Left ventricle myocardium superior (tissue), 1 donor: Measurements from ENCODE around the gene ZFPL1. TPM values are rescaled to one million over a fixed set of nuclear protein-coding genes. Genes with fewer than 3 reads are reported as not detected.

Experiments used
- ATAC-seq: fragments of 200-7000 bp; cut with Tn5 transposase; one replicate; pipeline ENCODE4 v1.9.1; 2020; ENCODE audit warnings: mild to moderate bottlenecking, moderate library complexity
- DNase-seq: peaks from one replicate; pipeline ENCODE4 v3.0.0-alpha.2; 2020
- intact Hi-C: fragments of 100-400 bp; cut with micrococcal nuclease; formaldehyde crosslinking; loops from one replicate; pipeline ENCODE4 v1.11.0; 2022
- total RNA-seq: library from RNA; stranded (reverse); fragmentation: NEBNext Ultra II Directional; extraction: Animal tissue kit (Norgen Biotek cat#: 25700); gene quantifications from one replicate; pipeline ENCODE4 v1.2.1, GENCODE V29; 2021
- donor health status: DM: no; HTN: yes; CAD: no; lungs with severe emphysema.

ZFPL1 gene
- total RNA-seq, 1 donor from 2014 or later = 23.7 TPM

DNA sequence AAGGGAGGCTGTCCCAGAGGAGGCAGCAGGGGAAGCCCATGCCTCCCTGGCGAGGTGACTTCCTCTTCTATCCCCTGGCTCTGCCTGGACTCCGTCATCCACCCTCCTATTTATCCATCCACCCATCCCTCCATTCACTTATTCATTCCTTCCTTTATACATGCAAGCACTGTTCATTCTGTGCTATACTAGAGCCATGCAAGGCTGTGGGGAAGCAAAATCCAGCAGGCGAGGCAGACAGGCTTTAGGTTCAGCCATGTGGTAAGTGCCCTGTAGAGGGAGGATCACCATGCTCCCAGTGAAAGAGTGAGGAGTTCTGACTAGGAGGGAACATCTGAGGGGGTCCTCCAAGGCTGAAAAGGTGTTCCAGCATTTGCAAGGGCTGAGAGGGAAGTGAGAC is 24.5 kb upstream of the ZFPL1 start:
- no peak for ATAC-seq
- intact Hi-C loops = no loop called here
- DNase-seq = no peak

DNA sequence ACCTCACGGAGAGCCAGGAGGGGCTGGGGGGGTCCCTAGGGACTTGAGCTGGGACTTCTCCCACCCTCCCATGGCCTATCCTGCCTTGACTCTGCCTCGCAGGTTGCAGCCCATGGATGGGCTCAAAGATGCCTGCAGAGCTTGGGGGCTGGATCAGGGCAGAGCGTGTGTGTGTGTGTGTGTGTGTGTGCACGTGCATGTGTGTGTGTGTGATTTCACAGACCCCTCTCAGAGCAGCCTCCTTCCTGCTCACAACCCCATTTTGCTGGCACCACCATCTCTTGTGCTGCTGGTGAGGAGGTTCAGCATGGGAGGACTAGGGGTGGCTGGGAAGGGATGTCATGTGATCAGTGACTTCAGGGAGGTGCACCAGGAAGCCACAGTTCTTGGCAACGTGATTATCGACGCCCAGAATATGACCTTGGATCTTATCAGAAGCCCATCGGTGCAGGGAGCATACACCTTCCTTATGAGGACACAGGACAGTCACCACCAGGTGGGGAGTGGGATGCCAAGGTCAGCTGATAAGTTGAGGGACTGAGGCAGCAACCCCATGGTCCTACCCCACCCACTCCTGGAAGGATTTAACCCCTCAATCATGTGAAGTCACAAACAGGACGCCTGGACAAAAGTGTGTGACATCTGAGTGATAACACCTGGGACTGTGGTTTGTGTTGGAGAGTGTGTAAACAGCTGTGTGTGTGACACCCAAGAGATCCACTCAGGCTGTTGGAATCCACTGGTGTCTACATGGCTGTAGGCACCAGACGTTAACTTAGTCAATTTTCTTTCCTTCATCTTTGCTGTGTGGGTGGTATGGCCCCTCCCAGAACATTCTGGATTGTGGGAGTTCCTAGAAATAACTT is 23.8 kb upstream of the ZFPL1 start:
- intact Hi-C loops = no loop called here
- ATAC-seq (no peak), DNase-seq (no peak)

DNA sequence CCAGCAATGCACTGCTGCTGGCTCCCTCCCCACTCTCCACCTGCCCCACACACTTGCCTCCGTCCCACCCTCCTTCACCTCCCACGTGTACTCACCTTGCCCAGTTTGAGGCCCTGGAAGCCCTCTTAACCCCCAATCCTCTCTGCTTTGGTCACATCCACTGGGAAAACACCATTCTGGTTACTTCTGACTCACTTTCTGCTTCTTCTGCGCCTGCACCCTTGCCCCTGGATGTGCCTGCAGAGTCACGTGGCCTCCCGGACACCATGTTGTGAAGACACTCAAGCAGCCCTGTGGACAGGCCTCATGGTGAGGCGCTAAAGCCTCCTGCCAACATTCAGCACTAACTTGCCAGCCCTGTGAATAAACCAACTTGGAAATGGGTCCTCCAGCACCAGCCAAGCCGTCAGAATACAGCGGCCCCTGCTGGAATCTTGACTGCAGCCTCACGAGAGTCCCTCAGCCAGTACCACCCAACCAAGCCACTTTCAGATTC is 23.1 kb upstream of the ZFPL1 start:
- DNase-seq = no peak

DNA sequence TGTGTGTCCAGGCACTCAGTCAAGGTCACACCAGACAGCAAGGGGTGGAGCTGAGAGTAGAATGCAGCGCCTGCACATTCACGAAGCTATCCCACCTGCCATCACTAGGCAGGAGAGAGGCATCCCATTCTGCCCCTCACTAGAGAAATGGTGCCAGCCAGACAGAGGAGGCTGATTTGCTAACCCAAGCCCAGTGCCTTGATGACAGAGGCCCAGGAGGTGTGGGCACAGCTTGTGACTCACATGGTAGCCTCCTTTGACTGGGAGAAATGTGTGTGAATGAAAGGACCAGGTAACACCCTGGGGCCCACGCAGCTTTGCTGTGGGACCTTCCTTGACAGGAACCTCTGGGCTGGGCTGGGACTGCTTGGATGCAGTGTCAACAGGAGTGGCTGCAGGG is 20.5 kb upstream of the ZFPL1 start:
- ATAC-seq (no peak), DNase-seq (no peak)
- intact Hi-C loops = no loop called here

More for the DNA sequence above, 23.1 kb upstream of the ZFPL1 start:
- ATAC-seq = no peak
- intact Hi-C loops = no loop called here

DNA sequence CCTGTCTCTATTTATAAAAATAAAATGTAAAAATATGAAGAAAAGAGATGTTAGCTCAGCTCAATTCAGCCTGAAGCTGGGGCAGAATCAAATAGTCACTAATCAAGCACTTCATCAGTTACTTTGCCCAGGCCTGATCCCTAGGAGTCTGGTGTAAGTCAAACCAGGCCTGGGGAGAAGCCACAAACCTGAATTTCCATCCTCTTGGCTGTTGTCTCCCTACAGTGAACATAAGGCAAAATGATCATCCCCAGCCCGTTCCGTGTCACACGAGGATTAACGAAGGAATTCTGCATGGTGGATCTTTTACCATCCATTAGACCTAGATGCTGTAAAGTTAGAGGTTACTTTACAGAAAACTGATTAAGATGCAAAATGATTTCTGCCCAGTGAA is 19.2 kb upstream of the ZFPL1 start:
- DNase-seq = no peak
- intact Hi-C loops = no loop called here
- ATAC-seq = no peak

DNA sequence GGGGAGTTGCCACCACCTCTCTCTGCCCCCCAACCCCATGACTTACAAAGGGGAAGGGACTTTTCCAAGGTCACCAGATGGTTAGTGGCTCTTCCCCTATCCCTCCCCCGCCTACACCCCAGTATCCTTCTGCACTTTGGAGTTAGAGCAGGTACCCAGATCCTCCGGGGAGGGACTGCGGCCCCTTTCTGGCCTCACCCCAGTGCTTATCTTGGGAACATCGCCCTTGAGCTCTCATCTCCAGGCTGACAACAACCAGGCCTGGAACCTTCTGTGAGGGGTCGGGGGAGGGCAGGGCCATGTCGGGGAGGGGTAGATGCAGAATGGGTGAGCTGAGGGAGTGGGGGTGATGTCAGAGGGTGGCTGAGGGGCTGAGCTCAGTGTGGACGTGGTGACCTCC is 18.2 kb upstream of the ZFPL1 start:
- ATAC-seq (no peak), DNase-seq (no peak)
- intact Hi-C loops = no loop called here

DNA sequence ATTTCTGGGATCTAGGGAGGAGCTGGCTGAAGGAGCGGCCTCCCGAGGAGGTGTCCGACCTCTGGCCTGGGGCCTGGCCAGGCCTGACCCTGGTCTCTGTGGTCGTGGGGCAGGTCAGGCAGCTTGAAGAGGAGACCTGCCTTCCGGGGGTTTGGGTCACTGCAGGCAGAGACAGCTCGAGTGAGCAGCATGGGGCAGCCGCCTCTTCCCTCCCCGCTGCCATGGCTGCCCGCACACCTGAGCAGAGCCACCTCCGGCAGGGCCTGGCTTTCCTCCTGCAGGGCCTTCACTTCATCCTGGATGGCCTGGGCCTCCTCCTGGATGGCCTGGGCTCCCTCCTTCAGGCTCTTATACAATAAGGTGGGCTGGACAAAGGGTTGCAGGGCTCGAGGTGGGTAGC is 17.7 kb upstream of the ZFPL1 start:
- intact Hi-C loops = no loop called here
- DNase-seq (no peak), ATAC-seq (no peak)

DNA sequence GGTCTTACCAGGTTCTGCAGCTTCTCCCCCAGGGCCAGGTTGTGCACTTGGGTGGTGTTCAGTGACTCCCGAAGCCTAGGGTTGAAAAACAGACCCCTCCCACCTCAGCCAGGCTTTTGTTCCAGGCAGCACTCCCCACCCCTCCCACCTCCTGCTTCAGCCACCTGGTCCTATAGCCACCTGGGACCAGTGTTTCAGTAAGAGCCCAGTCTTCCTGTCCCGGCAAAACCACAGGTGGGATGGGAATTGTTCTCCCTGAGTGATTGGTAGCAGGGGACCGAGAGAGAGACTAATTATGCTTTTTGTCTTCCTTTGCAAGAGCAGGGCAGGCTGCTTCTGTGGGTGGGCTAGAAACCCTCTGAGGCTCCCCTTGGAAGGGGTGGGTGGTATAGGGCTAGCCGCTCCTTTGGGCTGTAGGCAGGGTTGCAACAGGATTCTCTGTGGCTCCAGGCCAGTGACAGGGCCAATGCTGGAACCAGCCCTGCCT is 17.2 kb upstream of the ZFPL1 start:
- DNase-seq (no peak), ATAC-seq (no peak)
- intact Hi-C loops = no loop called here

DNA sequence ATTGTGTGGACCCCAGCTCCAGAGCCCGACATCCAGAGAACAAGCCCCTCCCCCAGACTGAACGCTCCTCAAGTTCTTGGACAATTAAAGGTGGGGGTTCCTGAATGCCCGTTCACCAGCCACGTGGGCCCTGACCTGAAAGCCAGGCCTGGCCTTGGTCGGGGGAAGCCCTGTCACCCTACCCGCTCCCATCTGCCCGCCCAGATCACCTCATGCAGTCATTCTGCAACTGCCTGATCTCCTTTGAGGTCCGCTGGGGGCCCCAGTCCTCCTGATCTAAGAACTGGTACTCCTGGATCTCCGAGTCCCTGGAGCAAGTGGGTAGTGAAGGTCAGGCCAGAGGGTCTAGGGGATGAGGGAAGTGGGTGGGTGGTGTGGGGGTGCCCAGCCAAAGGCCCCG is 16.6 kb upstream of the ZFPL1 start:
- intact Hi-C loops = no loop called here
- no peak for ATAC-seq
- DNase-seq = no peak

DNA sequence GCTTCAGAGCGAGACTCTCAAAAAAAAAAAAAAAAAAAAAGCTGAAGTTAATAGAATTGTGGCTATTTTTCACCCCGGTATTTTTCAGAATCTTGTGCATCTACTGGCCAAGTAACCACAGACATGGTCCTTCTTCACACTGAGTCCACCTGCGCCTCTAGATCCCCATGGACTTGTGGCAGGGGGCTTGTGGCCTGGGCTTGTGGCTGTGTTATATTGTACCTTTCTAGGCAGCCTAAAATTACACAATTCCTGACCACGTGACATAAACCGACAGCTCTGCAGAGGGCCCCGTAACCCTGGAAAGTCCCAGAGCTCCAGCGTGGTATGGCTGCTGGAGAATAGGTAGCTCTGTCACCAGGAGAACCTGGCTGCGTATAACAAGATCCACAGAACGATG is 14.8 kb upstream of the ZFPL1 start:
- ATAC-seq (no peak), DNase-seq (no peak)
- intact Hi-C loops = no loop called here

DNA sequence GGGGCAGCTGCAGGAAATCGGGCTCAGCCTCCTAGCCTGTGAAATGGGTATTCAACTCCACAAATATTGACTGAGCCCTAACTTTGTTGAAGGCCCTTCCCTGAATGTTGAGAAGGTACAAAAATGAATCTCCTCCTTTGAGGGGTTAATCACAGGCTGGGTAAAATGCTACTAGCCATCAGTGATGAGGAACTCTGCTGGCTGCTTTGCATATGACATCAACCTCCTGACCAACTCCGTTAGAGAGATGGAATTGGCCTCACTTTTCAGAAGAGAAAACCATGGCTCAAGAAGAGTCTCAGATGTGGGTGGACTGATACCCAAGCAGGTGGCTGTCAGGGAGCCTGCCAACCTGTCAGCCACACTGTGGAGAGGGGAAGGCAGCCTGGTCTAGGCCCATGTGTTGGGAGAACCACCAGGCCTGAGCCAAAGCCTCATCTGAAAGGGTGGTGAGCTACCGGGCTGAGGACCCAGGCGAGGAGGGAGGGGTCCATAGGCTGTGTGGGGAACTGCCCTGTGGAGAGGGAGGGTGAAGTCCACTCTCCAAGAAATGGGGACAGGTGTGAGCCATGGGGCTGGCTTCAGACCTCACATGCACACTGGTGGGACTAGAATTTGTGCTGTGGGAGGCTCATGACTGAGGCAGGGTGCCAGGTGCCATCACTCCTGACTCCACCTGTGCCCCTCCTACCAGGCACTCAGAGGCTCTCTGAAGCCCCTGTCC is 12.0 kb upstream of the ZFPL1 start:
- intact Hi-C loops = no loop called here
- ATAC-seq = no peak
- DNase-seq = no peak

DNA sequence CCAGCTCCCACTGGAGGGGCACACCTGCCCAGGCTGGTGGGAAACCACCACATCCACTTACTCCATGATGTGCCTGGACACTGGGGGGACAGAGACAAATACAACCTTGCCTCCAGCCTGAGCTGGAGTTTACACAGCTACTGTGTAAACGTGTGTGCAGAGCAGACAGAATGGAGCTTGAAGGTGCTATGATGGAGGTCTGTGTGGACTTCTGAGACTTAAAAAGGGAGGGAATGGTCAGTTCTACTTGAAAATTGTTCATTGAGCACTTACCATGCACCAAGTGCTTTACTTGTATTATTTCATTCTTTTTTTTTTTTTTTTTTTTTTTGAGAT is 11.4 kb upstream of the ZFPL1 start:
- DNase-seq = no peak
- no peak for ATAC-seq
- intact Hi-C loops = no loop called here

DNA sequence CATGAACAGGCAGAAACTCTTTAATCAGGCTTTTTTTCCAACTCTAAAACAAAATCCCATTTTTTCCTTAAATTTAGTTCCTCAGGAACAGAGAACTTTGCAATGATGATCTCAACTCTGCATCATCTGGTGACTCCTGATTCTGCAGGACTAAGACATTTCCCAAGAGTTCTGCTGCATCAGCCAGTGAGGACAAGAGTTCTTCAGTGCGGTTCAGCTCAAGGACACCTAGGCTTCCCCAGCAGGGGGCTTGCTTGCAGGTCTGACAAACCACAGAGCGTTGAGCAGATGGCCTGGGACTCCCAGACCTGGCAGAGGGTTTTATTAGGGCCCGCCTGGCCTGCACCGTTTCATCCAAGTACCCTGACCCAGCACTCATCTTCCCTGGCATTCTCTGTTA is 6.6 kb upstream of the ZFPL1 start:
- ATAC-seq (no peak), DNase-seq (no peak)
- intact Hi-C loops = no loop called here

DNA sequence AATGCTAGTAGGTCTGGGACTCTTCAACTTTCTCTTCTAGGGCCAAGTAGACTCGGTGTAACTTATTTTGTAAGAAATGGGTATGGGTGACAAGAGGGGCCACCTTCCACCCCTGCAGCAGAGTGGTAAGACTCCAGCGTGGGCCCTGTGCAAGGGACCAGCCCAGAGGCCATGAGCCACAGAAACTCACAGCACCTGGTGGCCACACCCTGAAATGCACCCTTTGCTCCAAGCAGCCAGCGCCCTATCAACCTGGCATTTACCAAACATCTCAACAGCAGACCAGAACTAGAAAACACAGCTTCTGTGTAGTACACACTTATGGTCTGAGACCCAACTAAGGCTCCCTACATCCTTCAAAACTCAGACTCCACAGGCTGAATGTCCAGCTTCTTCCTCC is 5.9 kb upstream of the ZFPL1 start:
- DNase-seq = peak; percentile 51
- peak; percentile 51 for ATAC-seq
- intact Hi-C loops = no loop called here

DNA sequence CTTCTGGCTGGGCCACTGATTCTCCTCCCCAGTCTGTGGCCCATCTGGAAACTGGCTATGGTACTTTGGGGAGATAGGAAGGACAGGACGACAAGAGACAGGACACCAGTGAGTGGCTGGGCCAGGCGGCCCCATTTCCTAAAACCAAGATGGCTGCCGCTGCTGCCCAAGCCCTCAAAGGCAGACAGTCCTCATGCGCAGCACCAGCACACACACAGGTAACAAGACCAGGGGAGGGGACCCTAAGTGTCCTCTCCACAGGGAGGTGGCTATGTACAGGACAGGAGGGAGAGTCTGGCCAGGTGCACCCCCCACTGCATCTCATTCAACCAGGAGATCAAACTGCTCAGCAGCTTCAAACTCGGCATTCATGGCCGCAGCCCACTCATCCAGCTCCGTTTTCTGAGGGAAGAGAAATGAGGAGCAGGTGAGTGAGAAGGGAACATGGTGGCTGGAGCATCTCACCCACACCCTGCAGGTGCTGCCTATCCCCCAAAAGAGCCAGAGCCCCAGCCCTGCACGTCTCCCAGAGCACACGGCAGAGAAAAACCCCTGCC is 5.2 kb upstream of the ZFPL1 start:
- ATAC-seq (no peak), DNase-seq (peak; percentile 8)
- intact Hi-C loops = no loop called here

DNA sequence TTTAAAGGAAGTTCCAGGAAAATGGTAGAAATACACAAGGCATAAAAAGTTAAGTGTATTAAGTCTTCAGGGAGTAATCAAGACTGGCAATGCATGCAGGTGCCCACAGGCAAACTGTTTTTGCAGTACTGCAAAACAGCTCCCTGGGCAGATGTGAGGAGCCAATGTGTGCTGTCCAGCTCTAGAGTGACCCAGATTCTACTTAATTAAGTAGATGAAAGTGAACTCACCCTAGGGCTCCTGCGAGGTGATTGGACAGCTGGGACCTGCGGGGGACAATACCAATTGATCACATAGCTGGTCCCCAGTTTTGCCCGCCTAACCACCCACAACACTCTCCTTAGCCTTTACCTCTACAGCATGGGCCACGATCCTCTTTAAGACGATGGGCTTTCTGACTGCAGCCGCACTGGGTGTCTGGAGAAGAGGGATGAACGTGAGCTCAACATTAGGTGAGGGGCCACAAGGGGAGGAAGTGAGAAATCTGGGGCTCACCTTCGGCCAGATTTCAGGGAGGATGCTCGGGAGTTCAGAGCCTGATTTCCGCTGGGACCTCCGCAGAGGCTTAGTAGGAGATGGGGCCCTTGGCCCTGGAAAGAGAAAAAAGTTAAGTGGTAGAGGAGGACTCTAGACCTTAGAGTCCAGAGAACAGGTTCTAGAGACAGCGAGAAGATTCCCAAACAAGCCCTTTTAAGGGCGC is 738 bp upstream of the ZFPL1 start:
- ATAC-seq = no peak
- intact Hi-C loops = no loop called here
- no peak for DNase-seq

DNA sequence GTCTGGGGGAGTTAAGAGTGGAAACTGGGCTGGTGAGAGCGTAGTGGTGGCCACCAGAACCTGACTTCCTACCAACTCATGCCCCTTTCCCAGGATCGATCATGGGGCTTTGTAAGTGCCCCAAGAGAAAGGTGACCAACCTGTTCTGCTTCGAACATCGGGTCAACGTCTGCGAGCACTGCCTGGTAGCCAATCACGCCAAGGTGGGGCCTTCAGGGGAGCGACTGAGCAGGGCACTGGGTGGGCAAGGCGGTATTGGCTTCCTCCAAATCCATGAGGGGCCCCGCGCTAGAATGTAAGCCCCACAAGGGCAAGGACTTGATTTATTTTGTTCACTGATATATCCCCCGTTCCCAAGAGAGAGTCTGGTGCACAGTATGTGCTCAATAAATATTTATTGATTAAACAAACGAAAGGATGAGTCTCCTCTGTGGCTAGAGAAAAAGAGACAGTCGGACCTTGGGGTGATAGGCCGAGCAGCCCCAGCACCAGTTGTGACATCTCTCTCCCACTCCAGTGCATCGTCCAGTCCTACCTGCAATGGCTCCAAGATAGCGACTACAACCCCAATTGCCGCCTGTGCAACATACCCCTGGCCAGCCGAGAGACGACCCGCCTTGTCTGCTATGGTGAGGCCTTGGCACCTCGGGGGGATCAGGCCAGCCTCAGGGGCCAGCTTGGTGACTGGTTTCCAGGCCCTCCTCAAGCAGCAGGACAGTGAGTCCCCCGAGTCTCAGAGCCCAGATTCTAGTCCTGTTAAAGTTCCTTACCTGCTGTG is 765 bp downstream of the ZFPL1 start:
- DNase-seq = no peak
- no peak for ATAC-seq
- intact Hi-C loops = no loop called here

DNA sequence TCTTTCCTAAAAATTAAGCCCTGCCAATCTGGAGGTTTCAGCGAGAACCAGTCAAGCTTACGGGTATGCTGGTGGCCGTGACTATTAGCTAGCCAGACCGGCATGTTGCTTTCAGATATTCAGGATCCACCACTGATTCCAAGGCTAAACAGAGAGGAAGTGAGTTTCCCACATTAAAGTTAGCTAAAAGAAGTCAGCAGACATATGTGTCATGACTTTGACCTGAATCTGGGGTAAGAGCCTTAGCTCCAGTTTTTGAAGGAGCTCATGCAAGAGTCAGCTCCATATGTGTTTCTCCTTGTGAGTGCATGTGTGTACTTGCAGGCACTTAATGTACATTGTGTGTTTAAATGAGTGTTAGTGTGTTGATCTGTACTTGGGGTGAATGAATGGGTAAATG is 1.4 kb downstream of the ZFPL1 start:
- intact Hi-C loops = no loop called here
- DNase-seq (no peak), ATAC-seq (no peak)

DNA sequence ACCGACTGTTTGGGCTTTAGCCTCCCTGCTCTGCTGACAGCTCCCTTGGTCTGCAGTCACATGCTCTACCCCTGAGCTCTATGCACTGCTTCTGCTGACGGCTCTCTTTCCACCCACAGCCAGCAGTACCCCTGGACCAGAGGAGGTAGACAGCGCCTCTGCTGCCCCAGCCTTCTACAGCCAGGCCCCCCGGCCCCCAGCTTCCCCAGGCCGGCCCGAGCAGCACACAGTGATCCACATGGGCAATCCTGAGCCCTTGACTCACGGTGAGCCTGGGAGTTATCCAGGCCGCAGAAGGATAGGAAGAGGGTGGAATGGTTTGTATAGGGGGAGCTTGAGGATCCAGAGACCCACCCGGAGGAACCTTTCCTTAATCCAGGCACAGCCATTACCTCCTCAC is 2.8 kb downstream of the ZFPL1 start:
- no peak for DNase-seq
- intact Hi-C loops = no loop called here
- ATAC-seq = no peak
